ENCODE data around the gene SESN3. TPM values are rescaled to one million over a fixed set of nuclear protein-coding genes. Genes with fewer than 3 reads are reported as not detected.

Gene SESN3
- polyA plus RNA-seq, 1 of the 3 experiments (the other 2 are of a cell fraction), result 1.7 TPM

DNA sequence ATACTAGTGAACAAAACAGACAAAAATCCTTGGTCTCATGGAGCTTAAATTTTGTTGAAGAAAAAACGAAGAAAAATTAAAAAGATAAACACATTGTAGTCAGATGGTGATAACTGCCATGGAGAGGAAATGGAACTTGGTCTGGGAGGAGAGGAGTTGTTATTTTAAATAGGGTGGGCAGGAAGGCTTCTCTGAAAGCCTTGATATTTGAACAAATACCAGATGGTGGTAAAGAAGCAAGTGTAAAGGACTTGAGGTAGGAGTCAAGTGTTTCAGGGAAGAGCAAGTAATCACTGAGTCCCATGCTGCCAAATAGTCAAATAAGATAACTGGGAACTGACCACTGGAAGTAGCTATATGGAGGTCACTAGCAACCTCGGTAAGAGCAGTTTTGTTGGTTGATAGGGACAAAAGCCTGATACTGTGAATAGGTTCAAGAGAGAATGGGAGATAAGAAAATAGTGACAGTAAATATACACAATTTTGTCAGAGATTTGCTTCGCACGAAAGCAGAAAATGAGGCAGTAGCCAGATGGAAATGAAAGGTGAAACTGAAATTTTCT is 55.1 kb downstream of the SESN3 start:
- Histone ChIP-seq H3K9me2 (no peaks in the 10 kb centered on the region), H3K9ac (no peak overlapping the region), H3K4me1 (ENCODE audit: control insufficient read depth in 1 of 2, insufficient read depth in 2 of 2, low read depth in 1 of 2, low read length in 1 of 2) (no peaks in the 10 kb centered on the region), H3K36me3 (replicated peaks in 1 of 2; ENCODE audit: control insufficient read depth in 1 of 2, insufficient read depth in 2 of 2, low read length in 1 of 2) (peaks cover 10 to 51% of the 10 kb centered on the region in 2 experiments), H3K4me3 (ENCODE audit: low read depth in 2 of 2, low read length in 1 of 2) (no peak overlapping the region), H4K20me1 (ENCODE audit: insufficient read depth) (no peaks in the 10 kb centered on the region), H3K27me3 (ENCODE audit: insufficient read depth) (no peaks in the 10 kb centered on the region), H2AFZ (ENCODE audit: low read depth) (no peak overlapping the region), H3K79me2 (ENCODE audit: insufficient read depth) (no peaks in the 10 kb centered on the region), H3F3A (replicated peaks; ENCODE audit: insufficient read depth) (no peaks in the 10 kb centered on the region), H3K4me2 (no peak overlapping the region), H3K27ac (ENCODE audit: low read depth in 2 of 2, low read length in 1 of 2) (no peak overlapping the region), H3K9me3 (no peaks in the 10 kb centered on the region)
- no peak for DNase-seq
- WGBS (ENCODE audit: low lambda C conversion rate), result 82% methylated on average over 4 of the region's 4 CpGs
- TF ChIP-seq TEAD4 (IDR thresholded peaks at IDR 0.05; ENCODE audit: borderline replicate concordance, insufficient read depth), result no peak
- TF ChIP-seq EZH2phosphoT487 (IDR thresholded peaks at IDR 0.05; ENCODE audit: borderline replicate concordance, low read depth), result no peak
- TF ChIP-seq, protein P1, sequence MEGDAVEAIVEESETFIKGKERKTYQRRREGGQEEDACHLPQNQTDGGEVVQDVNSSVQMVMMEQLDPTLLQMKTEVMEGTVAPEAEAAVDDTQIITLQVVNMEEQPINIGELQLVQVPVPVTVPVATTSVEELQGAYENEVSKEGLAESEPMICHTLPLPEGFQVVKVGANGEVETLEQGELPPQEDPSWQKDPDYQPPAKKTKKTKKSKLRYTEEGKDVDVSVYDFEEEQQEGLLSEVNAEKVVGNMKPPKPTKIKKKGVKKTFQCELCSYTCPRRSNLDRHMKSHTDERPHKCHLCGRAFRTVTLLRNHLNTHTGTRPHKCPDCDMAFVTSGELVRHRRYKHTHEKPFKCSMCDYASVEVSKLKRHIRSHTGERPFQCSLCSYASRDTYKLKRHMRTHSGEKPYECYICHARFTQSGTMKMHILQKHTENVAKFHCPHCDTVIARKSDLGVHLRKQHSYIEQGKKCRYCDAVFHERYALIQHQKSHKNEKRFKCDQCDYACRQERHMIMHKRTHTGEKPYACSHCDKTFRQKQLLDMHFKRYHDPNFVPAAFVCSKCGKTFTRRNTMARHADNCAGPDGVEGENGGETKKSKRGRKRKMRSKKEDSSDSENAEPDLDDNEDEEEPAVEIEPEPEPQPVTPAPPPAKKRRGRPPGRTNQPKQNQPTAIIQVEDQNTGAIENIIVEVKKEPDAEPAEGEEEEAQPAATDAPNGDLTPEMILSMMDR (IDR thresholded peaks at IDR 0.05), result no peak
- no peak for TF ChIP-seq CHD2 (IDR thresholded peaks at IDR 0.05; ENCODE audit: low read length, partially characterized antibody)
- no peak for TF ChIP-seq POLR2AphosphoS5 (IDR thresholded peaks at IDR 0.05; ENCODE audit: low read depth, low read length)
- TF ChIP-seq, protein P2, sequence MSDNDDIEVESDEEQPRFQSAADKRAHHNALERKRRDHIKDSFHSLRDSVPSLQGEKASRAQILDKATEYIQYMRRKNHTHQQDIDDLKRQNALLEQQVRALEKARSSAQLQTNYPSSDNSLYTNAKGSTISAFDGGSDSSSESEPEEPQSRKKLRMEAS (IDR thresholded peaks at IDR 0.05; ENCODE audit: low read depth), result no peak
- TF ChIP-seq SMC3 (IDR thresholded peaks at IDR 0.05; ENCODE audit: low read depth, low read length), result no peak
- TF ChIP-seq MXI1 (IDR thresholded peaks at IDR 0.05; ENCODE audit: low read depth, low read length), result no peak
- no peak for TF ChIP-seq FOXM1 (IDR thresholded peaks at IDR 0.05; ENCODE audit: low read depth)
- TF ChIP-seq, protein P3, sequence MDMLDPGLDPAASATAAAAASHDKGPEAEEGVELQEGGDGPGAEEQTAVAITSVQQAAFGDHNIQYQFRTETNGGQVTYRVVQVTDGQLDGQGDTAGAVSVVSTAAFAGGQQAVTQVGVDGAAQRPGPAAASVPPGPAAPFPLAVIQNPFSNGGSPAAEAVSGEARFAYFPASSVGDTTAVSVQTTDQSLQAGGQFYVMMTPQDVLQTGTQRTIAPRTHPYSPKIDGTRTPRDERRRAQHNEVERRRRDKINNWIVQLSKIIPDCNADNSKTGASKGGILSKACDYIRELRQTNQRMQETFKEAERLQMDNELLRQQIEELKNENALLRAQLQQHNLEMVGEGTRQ (IDR thresholded peaks at IDR 0.05; ENCODE audit: borderline replicate concordance, low read depth, low read length), result no peak
- TF ChIP-seq, protein P4, sequence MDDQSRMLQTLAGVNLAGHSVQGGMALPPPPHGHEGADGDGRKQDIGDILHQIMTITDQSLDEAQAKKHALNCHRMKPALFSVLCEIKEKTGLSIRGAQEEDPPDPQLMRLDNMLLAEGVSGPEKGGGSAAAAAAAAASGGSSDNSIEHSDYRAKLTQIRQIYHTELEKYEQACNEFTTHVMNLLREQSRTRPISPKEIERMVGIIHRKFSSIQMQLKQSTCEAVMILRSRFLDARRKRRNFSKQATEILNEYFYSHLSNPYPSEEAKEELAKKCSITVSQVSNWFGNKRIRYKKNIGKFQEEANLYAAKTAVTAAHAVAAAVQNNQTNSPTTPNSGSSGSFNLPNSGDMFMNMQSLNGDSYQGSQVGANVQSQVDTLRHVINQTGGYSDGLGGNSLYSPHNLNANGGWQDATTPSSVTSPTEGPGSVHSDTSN (IDR thresholded peaks at IDR 0.05), result no peak
- TF ChIP-seq NFIC (IDR thresholded peaks at IDR 0.05; ENCODE audit: borderline replicate concordance), result no peak
- TF ChIP-seq, protein P5, sequence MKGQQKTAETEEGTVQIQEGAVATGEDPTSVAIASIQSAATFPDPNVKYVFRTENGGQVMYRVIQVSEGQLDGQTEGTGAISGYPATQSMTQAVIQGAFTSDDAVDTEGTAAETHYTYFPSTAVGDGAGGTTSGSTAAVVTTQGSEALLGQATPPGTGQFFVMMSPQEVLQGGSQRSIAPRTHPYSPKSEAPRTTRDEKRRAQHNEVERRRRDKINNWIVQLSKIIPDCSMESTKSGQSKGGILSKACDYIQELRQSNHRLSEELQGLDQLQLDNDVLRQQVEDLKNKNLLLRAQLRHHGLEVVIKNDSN (IDR thresholded peaks at IDR 0.05; ENCODE audit: borderline replicate concordance, low read depth), result no peak
- ChIA-PET CTCF (interaction anchor here (1.1 to 2.1 kb wide), 4 partner anchors 13 to 530 kb away, joined by 3 to 5 read pairs (median 4); no protein-coding TSS in a partner anchor), POLR2A (interaction anchor here (0.6 kb wide), 1 partner anchor 354 kb away, joined by 4 read pairs; no protein-coding TSS in a partner anchor)

All from SK-N-SH (cell line).